Measurements from ENCODE around the gene KRCC1. TPM values are rescaled to one million over a fixed set of nuclear protein-coding genes. Genes with fewer than 3 reads are reported as not detected.
"Not testable (repeated sequence)": the region's sequence is repeated elsewhere in the genome, so short reads cannot be mapped to it uniquely, and the experiment has no call there.

The KRCC1 gene
- total RNA-seq, 4 donors from 2014 or later = 29.4 to 39.3 (median 32.2) TPM

GRCh38 chr2:88051792-88052191, 3.8 kb downstream of the KRCC1 start:
- Histone ChIP-seq H3K4me3 (no peak overlapping the region), H3K27me3 (no peaks in the 10 kb centered on the region), H3K36me3 (peaks cover 0 to 3% (median 0%) of the 10 kb centered on the region in 3 donors), H3K9me3 (no peaks in the 10 kb centered on the region), H3K27ac (no peak overlapping the region), H3K4me1 (peaks cover 4 to 61% (median 19%) of the 10 kb centered on the region in 4 donors)
- 83 to 90% methylated on average over 2 of the region's 2 CpGs for WGBS, 2 donors
- DNase-seq (ENCODE audit: low spot score in 2 of 2) = no peak
- TF ChIP-seq POLR2A (IDR thresholded peaks at IDR 0.05) (no peak), CTCF (IDR thresholded peaks at IDR 0.05) (no peak), EP300 (IDR thresholded peaks at IDR 0.05) (no peak)

- Histone ChIP-seq H3K4me1 (peaks cover 4 to 61% (median 16%) of the 10 kb centered on the region in 4 donors), H3K27ac (peak overlapping the region in 1 of 4 donors; percentile 14), H3K9me3 (no peaks in the 10 kb centered on the region), H3K27me3 (no peaks in the 10 kb centered on the region), H3K36me3 (peaks cover 0 to 3% (median 0%) of the 10 kb centered on the region in 3 donors), H3K4me3 (no peak overlapping the region)
- no peak for DNase-seq (ENCODE audit: low spot score in 2 of 2)
- 79 to 91% methylated on average over 1 of the region's 1 CpG for WGBS, 2 donors
- no peak for TF ChIP-seq EP300 (IDR thresholded peaks at IDR 0.05)
- TF ChIP-seq POLR2A (IDR thresholded peaks at IDR 0.05) = no peak
- TF ChIP-seq CTCF (IDR thresholded peaks at IDR 0.05) = no peak
Observed at GRCh38 chr2:88049622-88050021, 6.0 kb downstream of the KRCC1 start.

GRCh38 chr2:88048541-88048940, 7.0 kb downstream of the KRCC1 start:
- WGBS, 2 donors = 46 to 58% methylated on average over 3 of the region's 3 CpGs

GRCh38 chr2:88045561-88045960, 10.0 kb downstream of the KRCC1 start:
- DNase-seq (ENCODE audit: low spot score in 2 of 2); H3K36me3 ChIP-seq; H3K9me3 ChIP-seq; H3K27ac ChIP-seq; H3K27me3 ChIP-seq; H3K4me3 ChIP-seq: not testable (repeated sequence)
- 91 to 93% methylated on average over 6 of the region's 6 CpGs for WGBS, 2 donors
- peaks cover 0 to 64% (median 4%) of the 10 kb centered on the region in 4 donors for H3K4me1 ChIP-seq

More at GRCh38 chr2:88048541-88048940, 7.0 kb downstream of the KRCC1 start:
- TF ChIP-seq EP300 (IDR thresholded peaks at IDR 0.05) (no peak), POLR2A (IDR thresholded peaks at IDR 0.05) (no peak), CTCF (IDR thresholded peaks at IDR 0.05) (no peak)
- Histone ChIP-seq H3K9me3 (no peaks in the 10 kb centered on the region), H3K27me3 (no peaks in the 10 kb centered on the region), H3K27ac (peak overlapping the region in 1 of 4 donors; percentile 39), H3K36me3 (peaks cover 0 to 7% (median 0%) of the 10 kb centered on the region in 3 donors), H3K4me3 (no peak overlapping the region), H3K4me1 (peaks cover 4 to 61% (median 12%) of the 10 kb centered on the region in 4 donors)
- no peak for DNase-seq (ENCODE audit: low spot score in 2 of 2)

- no peak for DNase-seq (ENCODE audit: low spot score in 2 of 2)
- Histone ChIP-seq H3K27ac (no peak overlapping the region), H3K36me3 (peaks cover 0 to 9% (median 0%) of the 10 kb centered on the region in 3 donors), H3K4me1 (peaks cover 0 to 42% (median 2%) of the 10 kb centered on the region in 4 donors), H3K9me3 (no peaks in the 10 kb centered on the region), H3K27me3 (no peaks in the 10 kb centered on the region), H3K4me3 (no peak overlapping the region)
- 98% methylated on average over 5 of the region's 5 CpGs for WGBS, 2 donors
- TF ChIP-seq EP300 (IDR thresholded peaks at IDR 0.05) (no peak), CTCF (IDR thresholded peaks at IDR 0.05) (no peak), POLR2A (IDR thresholded peaks at IDR 0.05) (no peak)
Observed at GRCh38 chr2:88042476-88042875, 13.1 kb downstream of the KRCC1 start.

All from tibial nerve (tissue), 4 donors.